KG1 (cell line): Measurements from ENCODE around the gene PAOX.
"Not testable (repeated sequence)": the region's sequence is repeated elsewhere in the genome, so short reads cannot be mapped to it uniquely, and the experiment has no call there.

Experiments used
- DNase-seq: peaks from one replicate; lab custom pipeline; 2025; lab: John Stamatoyannopoulos, UW

Gene PAOX

GRCh38 chr10:133365461-133366129, 13.5 kb upstream of the PAOX start:
- no peak for DNase-seq

DNA sequence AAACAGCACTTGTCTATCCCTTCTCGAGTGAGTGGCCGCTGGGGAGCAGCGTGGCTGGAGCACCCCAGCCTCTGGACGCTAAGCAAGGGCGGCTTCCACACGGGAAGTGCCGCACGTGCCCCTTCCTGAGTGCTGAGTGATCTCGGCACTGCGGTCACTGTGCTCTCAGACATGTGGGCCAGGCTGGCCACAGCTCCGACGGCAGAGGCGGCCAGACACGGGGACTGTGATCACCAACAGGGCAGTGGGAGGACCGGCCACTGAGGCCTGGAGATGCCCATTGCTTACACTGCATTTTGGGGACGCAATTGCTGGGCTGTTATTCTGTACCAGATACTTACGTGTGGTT, 13.0 kb upstream of the PAOX start:
- no peak for DNase-seq

- DNase-seq = no peak
These were observed 12.3 kb upstream of the PAOX start for GRCh38 chr10:133366751-133367150.

GRCh38 chr10:133367461-133367860, 11.6 kb upstream of the PAOX start:
- not testable (repeated sequence) for DNase-seq

GRCh38 chr10:133368153-133368552, 10.9 kb upstream of the PAOX start:
- DNase-seq = no peak

GRCh38 chr10:133370030-133370786, 8.9 kb upstream of the PAOX start:
- DNase-seq = no peak

- no peak for DNase-seq
These were observed 6.6 kb upstream of the PAOX start for GRCh38 chr10:133372507-133372906.

GRCh38 chr10:133373174-133374090, 5.6 kb upstream of the PAOX start, which contains the start of gene ECHS1:
ECHS1 (minus strand) TSS chr10:133373354; CDS start chr10:133373333, 21 bp downstream.
- peak; percentile 90 for DNase-seq

DNA sequence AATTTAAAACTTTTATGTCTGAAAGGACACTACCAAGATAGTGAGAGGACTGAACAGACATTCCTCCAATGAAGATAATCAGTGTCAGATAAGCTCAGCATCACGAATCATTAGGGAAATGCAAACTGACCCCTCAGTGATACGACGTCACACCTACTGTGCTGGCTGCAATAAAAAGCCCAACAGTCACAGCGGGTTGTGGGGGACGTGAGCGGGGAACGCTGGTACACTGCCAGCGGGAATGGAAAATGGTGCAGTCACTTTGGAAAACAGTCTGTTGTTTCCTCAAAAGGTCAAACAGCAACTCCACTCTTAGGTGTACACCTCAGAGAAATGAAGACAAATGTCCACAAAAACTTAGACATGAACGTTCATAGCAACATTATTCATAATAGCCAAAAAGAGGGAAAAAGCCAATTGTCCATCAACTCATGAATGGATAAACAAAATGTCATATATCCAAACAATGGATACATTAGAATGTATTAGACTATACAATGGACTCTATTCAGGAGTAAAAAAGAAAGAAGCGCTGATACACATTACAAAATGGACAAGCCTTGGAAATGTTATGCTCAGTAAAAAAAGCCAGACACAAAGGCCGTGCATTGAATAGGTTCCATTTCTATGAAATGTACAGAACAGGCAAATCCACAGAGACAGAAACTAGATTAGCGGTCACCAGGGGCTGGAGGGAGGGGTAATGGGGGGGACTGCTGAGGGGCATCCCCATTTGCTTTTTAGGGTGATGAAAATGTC, 3.5 kb upstream of the PAOX start:
- DNase-seq = no peak

- DNase-seq = not testable (repeated sequence)
These were observed 2.9 kb upstream of the PAOX start for GRCh38 chr10:133376183-133376582.

DNA sequence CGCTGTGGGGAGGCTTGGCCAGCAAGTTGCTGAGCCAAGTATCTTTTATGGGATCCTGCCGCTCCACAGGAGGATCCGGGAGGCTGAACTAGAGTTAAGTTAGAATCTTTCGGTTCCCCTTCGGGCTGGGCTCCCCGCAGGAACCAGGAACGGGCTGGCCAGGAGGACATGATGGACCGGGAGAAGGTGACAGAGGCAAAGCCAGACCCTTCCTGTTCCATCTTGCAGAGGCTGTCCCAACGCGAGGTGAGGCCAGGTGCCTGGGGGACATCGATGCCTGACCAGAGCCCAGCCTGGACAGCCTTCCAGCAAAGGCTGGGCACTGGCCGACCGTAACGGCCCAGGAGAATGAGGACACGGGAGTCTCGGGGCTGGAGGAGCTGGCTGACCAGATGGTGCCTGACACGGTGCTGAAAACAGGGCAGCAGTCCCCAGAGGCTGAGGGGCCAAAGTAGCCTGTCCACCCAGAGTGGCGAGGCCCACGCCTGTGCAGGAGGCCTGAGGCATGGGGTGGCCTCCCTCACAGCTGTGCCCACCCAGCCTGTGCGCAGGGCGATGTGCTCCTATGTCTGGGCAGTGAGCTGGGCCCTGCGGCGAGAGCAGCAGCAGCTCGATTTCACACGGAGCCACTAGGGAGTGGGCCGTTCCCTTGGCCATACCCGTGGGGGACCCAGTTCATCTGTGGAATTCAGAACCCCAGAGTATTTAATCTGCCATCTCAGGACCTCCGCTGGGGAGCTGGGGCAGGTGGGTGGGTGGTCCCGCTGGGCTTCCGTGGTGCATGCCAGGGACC, 1.8 kb upstream of the PAOX start:
- no peak for DNase-seq

- no peak for DNase-seq
These were observed 1.2 kb upstream of the PAOX start for GRCh38 chr10:133377818-133378250.

DNA sequence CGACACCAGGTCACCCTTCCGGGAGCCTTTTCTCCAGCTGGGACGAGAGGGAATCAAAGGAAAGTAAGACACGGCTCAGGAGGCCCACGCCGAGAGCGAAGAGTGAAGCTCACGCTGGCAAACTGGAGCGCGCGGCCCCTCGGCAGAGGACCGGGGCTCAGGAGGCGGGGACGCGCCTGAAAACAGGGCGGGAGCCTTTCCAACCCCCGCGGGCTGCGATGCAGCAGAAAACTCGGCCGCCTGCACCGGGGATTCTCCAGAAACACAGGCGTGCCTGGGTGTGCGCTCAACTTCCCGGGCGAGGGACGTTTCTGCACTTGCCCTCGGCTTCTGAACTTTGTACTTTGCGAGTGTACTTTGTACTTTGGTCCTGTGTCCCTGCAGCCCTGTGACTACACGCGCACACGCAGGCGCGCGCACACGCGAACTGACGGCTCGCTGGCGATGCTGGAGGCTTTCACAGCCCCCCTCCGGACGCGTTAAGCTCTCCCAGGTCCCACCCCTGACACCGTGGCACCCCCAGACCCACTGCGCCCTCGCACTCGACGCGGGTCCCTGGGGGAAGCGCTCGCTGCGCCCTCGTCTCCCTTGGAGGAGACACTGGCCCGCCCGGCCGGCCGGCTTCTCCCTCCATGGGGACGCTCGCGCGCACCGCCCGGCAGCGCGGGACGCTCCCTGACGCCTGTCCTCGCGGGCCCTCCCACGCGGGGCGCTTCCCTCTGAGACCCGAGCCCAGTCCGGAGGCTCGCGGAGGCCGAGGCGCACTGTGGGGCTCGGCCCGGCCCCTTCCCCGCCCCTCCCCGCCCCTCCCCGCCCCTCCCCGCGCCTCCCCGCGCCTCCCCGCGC, 588 bp upstream of the PAOX start:
- peak; percentile 36 for DNase-seq

DNA sequence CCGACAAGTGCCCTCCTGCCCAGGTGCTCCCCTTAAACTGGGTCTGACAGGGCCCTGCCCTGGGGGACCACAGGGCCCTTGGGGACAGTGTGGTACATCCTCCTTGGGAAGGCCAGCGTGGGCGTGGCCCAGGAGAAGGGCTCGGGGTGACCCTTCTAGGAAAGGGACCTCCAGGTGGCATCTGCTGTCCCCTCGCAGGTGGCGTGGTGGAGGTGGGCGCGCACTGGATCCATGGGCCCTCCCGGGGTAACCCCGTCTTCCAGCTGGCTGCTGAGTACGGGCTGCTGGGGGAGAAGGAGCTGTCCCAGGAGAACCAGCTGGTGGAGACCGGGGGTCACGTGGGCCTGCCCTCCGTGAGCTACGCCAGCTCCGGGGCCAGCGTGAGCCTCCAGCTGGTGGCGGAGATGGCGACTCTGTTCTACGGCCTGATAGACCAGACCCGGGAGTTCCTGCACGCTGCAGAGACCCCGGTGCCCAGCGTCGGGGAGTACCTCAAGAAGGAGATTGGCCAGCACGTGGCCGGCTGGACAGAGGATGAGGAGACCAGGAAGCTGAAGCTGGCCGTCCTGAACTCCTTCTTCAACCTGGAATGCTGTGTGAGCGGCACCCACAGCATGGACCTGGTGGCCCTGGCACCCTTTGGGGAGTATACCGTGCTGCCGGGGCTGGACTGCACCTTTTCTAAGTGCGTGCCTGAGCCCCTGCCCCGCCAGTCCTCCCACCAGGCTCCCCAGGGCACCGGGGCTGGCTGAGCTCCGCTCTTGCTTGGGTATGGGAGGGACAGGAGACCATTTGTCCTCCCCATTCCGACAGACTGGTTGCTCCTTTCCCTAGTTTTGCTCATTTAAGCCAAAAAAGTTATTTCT, 972 bp downstream of the PAOX start:
- no peak for DNase-seq

DNA sequence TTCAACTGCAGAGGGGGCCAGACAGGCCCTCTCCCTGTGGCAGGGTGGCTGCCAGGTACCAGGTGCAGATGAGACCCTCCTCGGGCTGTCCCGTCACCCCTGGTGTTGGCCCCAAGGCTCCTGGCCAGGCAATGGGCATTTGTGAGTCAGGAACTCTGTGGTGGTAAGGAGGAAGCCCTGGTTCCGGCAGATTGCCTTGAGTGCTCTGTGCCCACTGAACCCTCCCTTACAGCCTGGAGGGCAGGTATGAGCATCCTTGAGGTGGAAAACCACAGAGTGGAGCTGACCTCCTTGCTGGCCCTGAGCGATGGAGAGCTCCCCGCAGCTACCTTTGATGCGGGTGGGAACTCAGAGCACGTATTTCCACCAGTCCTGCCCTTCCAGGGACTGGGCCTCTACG, 2.0 kb downstream of the PAOX start:
- peak; percentile 17 for DNase-seq

GRCh38 chr10:133383551-133383950, 4.5 kb downstream of the PAOX start:
- no peak for DNase-seq

DNA sequence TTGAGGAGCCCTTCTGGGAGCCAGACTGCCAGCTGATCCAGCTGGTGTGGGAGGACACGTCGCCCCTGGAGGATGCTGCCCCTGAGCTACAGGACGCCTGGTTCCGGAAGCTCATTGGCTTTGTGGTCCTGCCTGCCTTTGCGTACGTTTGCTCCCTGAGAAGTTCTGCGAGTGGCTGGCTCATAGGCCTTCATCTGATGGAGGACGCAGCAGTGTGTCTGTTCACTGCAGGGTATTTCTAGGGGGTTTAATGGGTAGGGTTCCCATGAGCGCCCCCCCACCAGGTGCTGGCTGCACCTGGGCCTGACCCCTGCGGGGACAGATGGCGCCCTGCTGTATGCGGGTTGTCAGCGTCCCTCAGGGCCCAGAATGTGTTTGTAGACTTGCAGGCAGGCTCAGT, 5.0 kb downstream of the PAOX start:
- no peak for DNase-seq

GRCh38 chr10:133385214-133385613, 6.2 kb downstream of the PAOX start:
- no peak for DNase-seq

DNA sequence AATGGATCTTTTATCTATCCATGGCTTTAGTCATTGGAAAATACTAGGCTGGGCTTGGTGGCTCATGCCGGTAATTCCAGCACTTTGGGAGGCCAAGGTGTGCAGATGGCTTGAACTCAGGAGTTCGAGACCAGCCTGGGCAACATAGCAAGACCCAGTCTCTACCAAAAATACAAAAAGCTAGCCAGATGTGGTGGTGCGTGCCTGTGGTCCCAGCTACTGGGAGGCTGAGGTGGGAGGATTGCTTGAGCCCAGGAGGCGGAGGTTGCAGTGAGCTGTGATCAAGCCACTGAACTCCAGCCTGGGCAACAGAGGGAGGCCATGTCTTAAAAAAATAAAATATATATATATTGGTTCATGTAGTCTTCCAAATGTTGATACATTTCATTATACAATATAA, 7.9 kb downstream of the PAOX start:
- DNase-seq = not testable (repeated sequence)
